T-cell (primary cell): ENCODE measurements around the gene CLRN3. TPM values are rescaled to one million over a fixed set of nuclear protein-coding genes. Genes with fewer than 3 reads are reported as not detected.

Experiments used
- ATAC-seq, 4 experiments: fragments of 200-7000 bp in 3 of 4; fragments of 150-1000 bp in 1 of 4; cut with Tn5 transposase; replicated peaks in 1 of 4; 1 replicate in 3 of 4; 2 replicates in 1 of 4; pipeline ENCODE4 v1.10.0; 2021; ENCODE audit warnings: moderate library complexity in 3 of 4, mild to moderate bottlenecking in 2 of 4, moderate number of reproducible peaks in 1 of 4
- CTCF ChIA-PET, 2 donors: fragments of 300-600 bp; sonication (Branson Sonifier 250); formaldehyde crosslinking; loops; one replicate each; lab custom pipeline; 2022; ENCODE audit warnings: antibody characterized with exemption in 2 of 2; lab: Charles Lee
- POLR2A ChIA-PET, 2 donors: fragments of 300-600 bp; sonication (Branson Sonifier 250); formaldehyde crosslinking; loops; one replicate each; lab custom pipeline; 2022; ENCODE audit warnings: antibody characterized with exemption in 2 of 2; lab: Charles Lee
- DNase-seq, 35 experiments: peaks; one replicate each; pipeline versions ENCODE4 v3.0.0 to v3.0.0-alpha.2; 2013 to 2023
- H3K27ac ChIP-seq: one replicate; pipeline ENCODE4 v1.5.1; 2013; ENCODE audit warnings: low read length
- H3K27me3 ChIP-seq, 2 experiments: replicated peaks in 1 of 2; 1 replicate in 1 of 2; 2 replicates in 1 of 2; pipeline versions ENCODE4 v1.6.1 to v1.7.0; 2013; ENCODE audit warnings: low read length in 1 of 2, mixed read lengths in 1 of 2; ENCODE audit not compliant: control insufficient read depth in 2 of 2, insufficient read depth in 2 of 2; ENCODE audit errors: extremely low read depth in 1 of 2
- H3K36me3 ChIP-seq, 2 donors: 1 replicate in 1 of 2; 2 replicates in 1 of 2; pipeline versions ENCODE4 v1.6.1 to v1.7.0; 2013; ENCODE audit warnings: low read length in 1 of 2; ENCODE audit not compliant: control insufficient read depth in 2 of 2, insufficient read depth in 1 of 2; ENCODE audit errors: extremely low read depth in 1 of 2
- H3K4me1 ChIP-seq, 2 experiments: 1 replicate in 1 of 2; 2 replicates in 1 of 2; pipeline versions ENCODE4 v1.6.1 to v1.7.0; 2013; ENCODE audit warnings: low read length in 2 of 2, mixed read lengths in 1 of 2; ENCODE audit not compliant: insufficient read depth in 2 of 2, control insufficient read depth in 1 of 2; ENCODE audit errors: extremely low read depth in 1 of 2
- H3K4me3 ChIP-seq, 2 donors: 1 replicate in 1 of 2; 2 replicates in 1 of 2; pipeline versions ENCODE4 v1.5.1 to v1.7.0; 2013; ENCODE audit warnings: mild to moderate bottlenecking in 2 of 2, low read length in 1 of 2, moderate library complexity in 1 of 2; ENCODE audit not compliant: control insufficient read depth in 1 of 2; ENCODE audit errors: extremely low read depth in 1 of 2
- H3K9me3 ChIP-seq: 2 replicates; pipeline ENCODE4 v1.7.0; 2013
- H3K27ac Mint-ChIP-seq, 2 donors: one replicate each; pipeline ENCODE4 v1.8.0; 2020 to 2021; ENCODE audit warnings: mild to moderate bottlenecking in 2 of 2, mixed read lengths in 2 of 2
- H3K27me3 Mint-ChIP-seq, 2 donors: one replicate each; pipeline ENCODE4 v1.8.0; 2021 to 2022; ENCODE audit warnings: mixed read lengths in 2 of 2
- H3K36me3 Mint-ChIP-seq: one replicate; pipeline ENCODE4 v1.8.0; 2021; ENCODE audit warnings: mixed read lengths
- H3K4me1 Mint-ChIP-seq, 3 donors: one replicate each; pipeline ENCODE4 v1.8.0; 2020 to 2022; ENCODE audit warnings: mixed read lengths in 3 of 3, mild to moderate bottlenecking in 1 of 3
- H3K4me3 Mint-ChIP-seq, 3 donors: one replicate each; pipeline ENCODE4 v1.8.0; 2020 to 2022; ENCODE audit warnings: mild to moderate bottlenecking in 3 of 3, mixed read lengths in 3 of 3, moderate library complexity in 3 of 3
- H3K9me3 Mint-ChIP-seq, 3 donors: one replicate each; pipeline ENCODE4 v1.8.0; 2020 to 2022; ENCODE audit warnings: mixed read lengths in 3 of 3
- WGBS: methylation state at CpG from one replicate; pipeline ENCODE4 v1.1.5; 2013; ENCODE audit warnings: missing lambda C conversion rate; ENCODE audit not compliant: insufficient coverage; 5-methylcytosine and 5-hydroxymethylcytosine counted together
- total RNA-seq, 35 experiments: library from RNA in 6 of 35; stranded (reverse) in 6 of 35; fragments of 120-200 nt in 1 of 35; gene quantifications; one replicate each; pipeline versions ENCODE4 v1.2.1 to v1.2.4 and lab custom pipeline; 2013 to 2026

CLRN3 gene
- total RNA-seq, 5 donors from 2014 or later (not counting 1 experiment from before 2014, with no cell fraction given), result not detected

DNA sequence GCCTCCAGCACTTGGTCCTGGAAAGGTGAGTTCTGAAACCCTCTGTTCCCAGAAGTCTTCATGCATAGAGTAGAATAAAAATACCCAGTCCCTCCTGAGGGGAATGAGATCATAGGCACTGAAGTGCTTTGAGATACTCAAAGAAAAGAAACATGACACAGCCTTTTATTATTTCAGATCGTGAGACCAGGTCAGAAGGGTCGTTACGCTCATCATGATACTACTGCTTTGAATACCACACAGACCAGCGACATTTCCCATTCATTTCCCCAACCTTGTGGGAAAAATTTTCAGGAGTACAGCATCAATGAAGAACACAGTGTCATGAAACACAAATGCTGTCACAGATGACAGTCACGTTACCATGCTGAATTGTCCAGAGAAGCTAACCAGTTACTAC lies 15.0 kb downstream of the CLRN3 start:
- Histone ChIP-seq H3K9me3 (no peaks in the 10 kb centered on the region), H3K27ac (no peak overlapping the region), H3K27me3 (peaks cover 0 to 15% of the 10 kb centered on the region in 2 experiments), H3K4me3 (no peak overlapping the region), H3K36me3 (no peaks in the 10 kb centered on the region), H3K4me1 (peaks cover 0 to 14% of the 10 kb centered on the region in 2 experiments)
- CTCF ChIA-PET, result no interaction called here
- no peak overlapping the region for H3K27ac Mint-ChIP-seq
- DNase-seq (no peak), ATAC-seq (no peak)
- POLR2A ChIA-PET, result no interaction called here
- peaks cover 0 to 14% (median 12%) of the 10 kb centered on the region in 3 donors for H3K4me1 Mint-ChIP-seq
- WGBS, result 65% methylated on average over 5 of the region's 5 CpGs
- H3K27me3 Mint-ChIP-seq, result peaks cover 1 to 12% of the 10 kb centered on the region in 2 donors
- no peak overlapping the region for H3K4me3 Mint-ChIP-seq
- no peaks in the 10 kb centered on the region for H3K9me3 Mint-ChIP-seq
- H3K36me3 Mint-ChIP-seq, result no peaks in the 10 kb centered on the region

DNA sequence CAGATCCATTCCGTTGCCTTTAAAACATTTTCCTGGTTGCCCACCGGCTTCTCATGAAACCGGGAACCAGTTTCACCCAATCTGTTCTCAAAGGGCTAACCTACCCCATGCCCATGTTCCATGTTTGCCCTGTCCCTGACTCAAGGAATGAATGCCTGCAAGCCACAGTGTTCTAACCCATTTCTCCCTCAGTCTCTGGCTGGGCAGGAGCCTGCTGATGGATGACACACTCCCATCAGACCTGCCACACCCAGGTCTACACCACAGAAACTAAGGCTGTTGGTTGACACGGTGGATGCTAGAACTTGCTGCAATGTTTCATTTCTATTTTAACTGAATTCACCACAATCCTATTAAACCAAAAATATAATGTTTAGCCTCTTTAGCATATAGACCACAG lies 15.6 kb downstream of the CLRN3 start:
- CTCF ChIA-PET, result no interaction called here
- WGBS, result 91% methylated on average over 3 of the region's 4 CpGs
- ATAC-seq, result no peak

DNA sequence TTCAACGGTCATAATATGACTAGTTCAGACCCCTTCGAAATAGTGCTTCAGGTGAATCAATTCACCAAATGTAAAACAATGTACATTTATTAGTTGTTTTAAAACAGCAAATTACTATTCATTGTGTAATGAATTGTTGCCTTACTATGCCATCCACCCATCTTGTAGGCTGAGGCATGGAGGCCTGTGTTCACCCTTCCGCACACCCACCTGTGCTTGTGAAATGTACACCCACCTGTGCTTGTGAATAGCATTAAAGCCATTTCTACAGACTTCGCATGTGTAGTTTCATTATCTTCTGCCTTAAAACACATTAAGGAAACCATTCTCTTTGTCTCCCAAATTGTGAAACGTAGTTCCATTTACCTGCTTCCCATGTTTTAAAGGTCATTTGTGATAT lies 16.8 kb downstream of the CLRN3 start:
- CTCF ChIA-PET, result interaction anchor here in 1 of 2 donors (0.6 kb wide), 1 partner anchor 407 kb away, joined by 3 read pairs; no protein-coding TSS in a partner anchor
- WGBS, result no CpG with 5 or more reads among the region's 5 CpGs

More for the DNA sequence above, 15.6 kb downstream of the CLRN3 start:
- H3K4me1 ChIP-seq, result peaks cover 0 to 14% of the 10 kb centered on the region in 2 experiments
- peaks cover 4 to 15% of the 10 kb centered on the region in 2 donors for H3K27me3 Mint-ChIP-seq
- no peaks in the 10 kb centered on the region for H3K36me3 Mint-ChIP-seq
- H3K4me1 Mint-ChIP-seq, result peaks cover 0 to 14% (median 12%) of the 10 kb centered on the region in 3 donors
- H3K36me3 ChIP-seq, result no peaks in the 10 kb centered on the region
- H3K4me3 Mint-ChIP-seq, result no peak overlapping the region
- peaks cover 0 to 20% of the 10 kb centered on the region in 2 experiments for H3K27me3 ChIP-seq
- POLR2A ChIA-PET, result no interaction called here
- H3K4me3 ChIP-seq, result no peak overlapping the region
- DNase-seq, result no peak
- no peak overlapping the region for H3K27ac Mint-ChIP-seq
- H3K9me3 Mint-ChIP-seq, result no peaks in the 10 kb centered on the region
- H3K27ac ChIP-seq, result no peak overlapping the region
- no peaks in the 10 kb centered on the region for H3K9me3 ChIP-seq

DNA sequence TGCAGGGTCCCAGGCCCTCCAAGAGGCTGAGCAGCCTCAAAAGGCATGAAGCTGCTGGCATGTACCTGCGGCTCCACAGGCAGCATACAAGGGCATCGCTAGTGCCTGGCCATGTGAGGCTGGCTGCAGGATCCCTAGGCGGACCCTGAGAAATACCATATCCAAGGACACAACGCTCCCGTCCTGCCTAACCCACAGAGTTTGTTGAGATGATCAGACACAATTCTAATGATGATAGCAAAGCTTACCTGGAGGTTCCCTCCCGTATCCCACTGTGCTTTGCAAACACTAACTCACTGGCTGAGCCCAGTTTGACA lies 17.3 kb downstream of the CLRN3 start:
- Mint-ChIP-seq H3K27ac (no peak overlapping the region), H3K36me3 (no peaks in the 10 kb centered on the region), H3K27me3 (peaks cover 11 to 29% of the 10 kb centered on the region in 2 donors), H3K9me3 (no peaks in the 10 kb centered on the region), H3K4me3 (no peak overlapping the region), H3K4me1 (peaks cover 0 to 8% (median 5%) of the 10 kb centered on the region in 3 donors)
- Histone ChIP-seq H3K4me3 (no peak overlapping the region), H3K36me3 (no peaks in the 10 kb centered on the region), H3K4me1 (peaks cover 0 to 4% of the 10 kb centered on the region in 2 experiments), H3K27me3 (peaks cover 0 to 36% of the 10 kb centered on the region in 2 experiments), H3K27ac (no peak overlapping the region), H3K9me3 (no peaks in the 10 kb centered on the region)
- POLR2A ChIA-PET, result no interaction called here
- WGBS, result 90% methylated on average over 6 of the region's 6 CpGs
- ATAC-seq (no peak), DNase-seq (no peak)
- CTCF ChIA-PET, result interaction anchor here (0.5 to 0.6 kb wide), 2 partner anchors 406 to 879 kb away, joined by 3 read pairs; no protein-coding TSS in a partner anchor

More for the DNA sequence above, 16.8 kb downstream of the CLRN3 start:
- no peaks in the 10 kb centered on the region for H3K9me3 ChIP-seq
- no peak for DNase-seq
- H3K36me3 ChIP-seq, result no peaks in the 10 kb centered on the region
- POLR2A ChIA-PET, result no interaction called here
- H3K27me3 ChIP-seq, result peaks cover 0 to 31% of the 10 kb centered on the region in 2 experiments
- Mint-ChIP-seq H3K27me3 (peaks cover 10 to 26% of the 10 kb centered on the region in 2 donors), H3K9me3 (no peaks in the 10 kb centered on the region), H3K4me3 (no peak overlapping the region), H3K36me3 (no peaks in the 10 kb centered on the region), H3K4me1 (peaks cover 0 to 13% (median 9%) of the 10 kb centered on the region in 3 donors), H3K27ac (no peak overlapping the region)
- H3K4me1 ChIP-seq, result peaks cover 0 to 9% of the 10 kb centered on the region in 2 experiments
- ATAC-seq, result no peak
- no peak overlapping the region for H3K4me3 ChIP-seq
- no peak overlapping the region for H3K27ac ChIP-seq

DNA sequence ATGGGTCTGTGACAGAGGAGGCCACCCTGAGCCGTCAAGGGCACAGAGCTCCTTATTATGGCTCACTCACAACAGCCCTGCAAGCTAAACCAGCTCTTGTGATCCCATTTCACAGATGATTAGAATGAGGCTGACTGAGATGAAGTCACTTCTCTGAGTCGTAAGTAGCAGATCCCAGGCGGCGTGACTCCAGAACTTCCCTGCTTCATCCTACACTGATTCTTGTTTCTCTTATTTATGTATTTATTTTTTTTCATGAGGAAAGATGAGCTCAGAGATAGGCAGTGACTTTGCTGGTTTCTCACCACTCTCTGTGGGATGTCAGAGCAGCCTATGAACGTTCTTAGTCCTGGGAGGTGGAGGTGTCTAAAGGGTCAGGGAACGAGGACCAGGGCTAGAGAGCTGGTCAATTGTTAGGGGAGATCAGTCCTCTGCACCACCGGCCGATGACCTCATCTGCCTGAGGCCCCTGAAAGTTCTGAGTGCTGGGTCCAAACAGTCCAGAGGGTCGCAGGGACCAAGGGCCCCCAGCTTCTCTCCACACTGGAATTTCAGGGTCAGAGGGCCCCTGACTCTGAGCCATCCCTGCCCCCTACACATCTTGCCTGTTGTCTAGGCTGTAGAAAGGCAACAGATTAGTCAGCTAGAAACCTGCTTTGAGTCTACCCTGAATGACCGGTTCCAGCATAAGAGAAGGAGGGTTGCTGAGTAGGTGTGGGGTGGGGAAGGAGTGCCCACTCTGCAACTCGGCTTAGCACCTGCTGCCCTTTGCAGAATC lies 17.9 kb downstream of the CLRN3 start:
- CTCF ChIA-PET, result interaction anchor here (0.5 to 0.6 kb wide), 2 partner anchors 406 to 878 kb away, joined by 3 read pairs; no protein-coding TSS in a partner anchor
- Histone ChIP-seq H3K4me1 (no peaks in the 10 kb centered on the region), H3K4me3 (no peak overlapping the region), H3K27me3 (peaks cover 0 to 37% of the 10 kb centered on the region in 2 experiments), H3K27ac (no peak overlapping the region), H3K36me3 (no peaks in the 10 kb centered on the region), H3K9me3 (no peaks in the 10 kb centered on the region)
- 62% methylated on average over 6 of the region's 11 CpGs for WGBS
- Mint-ChIP-seq H3K4me1 (peaks cover 0 to 3% (median 1%) of the 10 kb centered on the region in 3 donors), H3K27me3 (peaks cover 11 to 29% of the 10 kb centered on the region in 2 donors), H3K36me3 (no peaks in the 10 kb centered on the region), H3K9me3 (peaks cover under 1 to 2% (median under 1%) of the 10 kb centered on the region in 3 donors), H3K4me3 (no peak overlapping the region), H3K27ac (no peak overlapping the region)
- POLR2A ChIA-PET, result no interaction called here
- DNase-seq (no peak), ATAC-seq (no peak)

DNA sequence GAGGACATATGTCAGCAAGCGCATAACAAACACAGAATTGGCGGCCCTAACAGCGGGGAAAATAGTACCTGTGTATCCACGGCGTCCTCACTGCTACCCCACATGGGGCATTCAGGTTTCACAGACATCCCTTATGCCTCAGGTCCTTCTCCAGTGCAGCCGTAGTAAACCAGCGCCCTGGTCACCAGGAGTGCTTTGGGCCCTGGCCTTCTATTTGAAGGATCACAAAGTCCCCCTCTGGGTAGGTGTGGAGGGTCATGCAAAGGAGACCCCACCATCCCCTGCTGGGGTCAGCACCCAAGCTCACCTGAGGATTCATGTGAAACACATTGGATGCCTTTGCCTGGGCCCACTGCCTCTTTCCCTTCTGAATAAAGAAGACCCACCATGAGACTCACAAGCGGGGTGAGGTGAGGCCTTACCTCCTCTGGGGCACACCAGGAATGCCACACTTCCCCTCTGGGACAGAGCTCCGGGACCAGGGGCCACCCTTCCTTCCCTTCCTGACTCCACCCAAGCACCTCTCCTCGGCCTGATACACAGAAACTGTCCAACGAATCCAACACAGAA lies 18.8 kb downstream of the CLRN3 start:
- DNase-seq, result no peak
- H3K36me3 Mint-ChIP-seq, result no peaks in the 10 kb centered on the region
- Histone ChIP-seq H3K36me3 (no peaks in the 10 kb centered on the region), H3K27ac (no peak overlapping the region), H3K4me3 (no peak overlapping the region), H3K9me3 (no peaks in the 10 kb centered on the region), H3K4me1 (no peaks in the 10 kb centered on the region), H3K27me3 (peaks cover 0 to 37% of the 10 kb centered on the region in 2 experiments)
- H3K4me1 Mint-ChIP-seq, result no peaks in the 10 kb centered on the region
- H3K27ac Mint-ChIP-seq, result no peak overlapping the region
- peaks cover 7 to 8% (median 8%) of the 10 kb centered on the region in 3 donors for H3K9me3 Mint-ChIP-seq
- H3K27me3 Mint-ChIP-seq, result peaks cover 11 to 29% of the 10 kb centered on the region in 2 donors
- H3K4me3 Mint-ChIP-seq, result no peak overlapping the region
- ChIA-PET POLR2A (no interaction called here), CTCF (no interaction called here)
- ATAC-seq, result no peak
- WGBS, result 80% methylated on average over 10 of the region's 11 CpGs
